ENCODE data around the gene TBC1D22B.
"Not testable (repeated sequence)": the region's sequence is repeated elsewhere in the genome, so short reads cannot be mapped to it uniquely, and the experiment has no call there.

Gene TBC1D22B

DNA sequence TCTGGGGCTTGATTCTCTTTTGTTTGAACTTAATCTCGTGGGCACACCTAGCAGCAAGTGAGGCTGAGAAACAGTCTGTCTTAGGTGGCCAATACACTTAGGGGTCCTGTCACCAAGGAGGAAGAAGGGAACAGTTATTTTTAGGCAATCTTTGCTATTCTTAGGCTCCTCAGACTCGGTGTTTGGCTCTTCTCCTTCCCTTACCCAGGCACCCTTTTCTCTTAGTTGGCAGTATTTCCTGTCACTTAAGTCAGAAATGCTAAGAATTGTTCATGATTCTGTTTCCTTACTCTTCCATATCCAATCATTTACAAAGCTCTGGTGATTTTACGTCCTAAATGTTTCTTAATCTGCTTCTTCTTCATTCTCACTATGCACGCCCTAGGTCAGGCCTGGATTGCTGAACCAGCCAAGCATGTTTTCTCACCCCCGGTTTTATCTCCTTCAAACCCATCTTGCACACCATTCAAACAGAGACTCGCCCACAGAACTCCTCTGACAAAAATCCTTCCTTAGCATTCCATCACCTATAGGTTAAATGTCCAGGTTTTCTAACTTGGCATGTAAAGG, 45.6 kb downstream of the TBC1D22B start:
- H3K27ac ChIP-seq: no peak overlapping the region
- H3K4me3 ChIP-seq: no peak overlapping the region
- no peak for DNase-seq (ENCODE audit: low spot score)
- TF ChIP-seq, protein P1, sequence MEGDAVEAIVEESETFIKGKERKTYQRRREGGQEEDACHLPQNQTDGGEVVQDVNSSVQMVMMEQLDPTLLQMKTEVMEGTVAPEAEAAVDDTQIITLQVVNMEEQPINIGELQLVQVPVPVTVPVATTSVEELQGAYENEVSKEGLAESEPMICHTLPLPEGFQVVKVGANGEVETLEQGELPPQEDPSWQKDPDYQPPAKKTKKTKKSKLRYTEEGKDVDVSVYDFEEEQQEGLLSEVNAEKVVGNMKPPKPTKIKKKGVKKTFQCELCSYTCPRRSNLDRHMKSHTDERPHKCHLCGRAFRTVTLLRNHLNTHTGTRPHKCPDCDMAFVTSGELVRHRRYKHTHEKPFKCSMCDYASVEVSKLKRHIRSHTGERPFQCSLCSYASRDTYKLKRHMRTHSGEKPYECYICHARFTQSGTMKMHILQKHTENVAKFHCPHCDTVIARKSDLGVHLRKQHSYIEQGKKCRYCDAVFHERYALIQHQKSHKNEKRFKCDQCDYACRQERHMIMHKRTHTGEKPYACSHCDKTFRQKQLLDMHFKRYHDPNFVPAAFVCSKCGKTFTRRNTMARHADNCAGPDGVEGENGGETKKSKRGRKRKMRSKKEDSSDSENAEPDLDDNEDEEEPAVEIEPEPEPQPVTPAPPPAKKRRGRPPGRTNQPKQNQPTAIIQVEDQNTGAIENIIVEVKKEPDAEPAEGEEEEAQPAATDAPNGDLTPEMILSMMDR (IDR thresholded peaks at IDR 0.05): no peak

DNA sequence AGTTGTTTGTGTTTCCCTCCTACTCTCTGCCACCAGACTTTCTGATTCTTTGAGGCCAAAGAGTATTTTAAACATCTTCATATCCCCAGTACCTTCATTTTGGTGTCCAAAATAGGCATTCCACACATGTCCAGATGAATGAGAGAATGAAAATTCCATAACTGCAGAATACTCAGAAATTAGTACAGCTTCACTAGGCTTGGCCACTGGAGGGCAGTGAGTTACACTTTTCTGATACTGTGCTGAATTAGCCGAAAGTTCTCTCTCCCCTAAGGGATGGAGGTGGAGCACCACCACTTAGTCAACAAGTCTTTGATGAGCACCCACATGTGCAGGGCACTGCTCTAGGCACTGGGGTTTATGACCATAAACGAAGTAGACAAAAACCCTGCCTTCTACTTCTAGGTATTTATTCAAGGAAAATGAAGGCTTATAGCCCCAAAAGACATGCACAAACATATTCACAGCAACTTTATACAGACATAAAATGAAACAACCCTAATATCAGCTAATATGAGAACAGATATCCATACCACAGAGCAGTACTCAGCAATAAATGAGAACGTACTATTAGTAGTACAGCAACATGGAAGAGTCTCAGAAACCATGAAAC, 46.4 kb downstream of the TBC1D22B start:
- no peak overlapping the region for H3K27ac ChIP-seq
- TF ChIP-seq, protein P1 (IDR thresholded peaks at IDR 0.05): peak; percentile 18
- no peak for DNase-seq (ENCODE audit: low spot score)
- no peak overlapping the region for H3K4me3 ChIP-seq

DNA sequence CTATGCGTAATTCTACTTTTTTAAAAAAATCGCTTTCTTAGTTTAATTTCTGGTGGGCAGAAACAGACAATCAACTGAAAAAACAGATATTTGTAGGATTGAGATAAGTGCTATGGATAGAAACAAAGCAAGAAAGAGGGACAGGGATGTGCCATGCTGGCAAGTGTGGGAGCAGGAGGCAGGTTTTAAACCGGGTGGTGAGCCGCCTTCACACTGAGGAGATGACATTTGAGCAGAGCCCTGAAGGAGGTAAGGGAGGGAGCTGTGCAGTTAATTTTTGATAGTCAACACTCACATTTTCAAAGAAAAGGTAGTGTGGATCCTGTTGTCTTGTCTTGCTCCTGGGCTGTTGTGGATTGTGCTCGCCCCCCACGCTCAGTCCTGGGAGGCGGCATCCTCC, 47.2 kb downstream of the TBC1D22B start:
- TF ChIP-seq, protein P1 (IDR thresholded peaks at IDR 0.05): no peak
- no peak for DNase-seq (ENCODE audit: low spot score)
- Histone ChIP-seq H3K4me3 (no peak overlapping the region), H3K27ac (no peak overlapping the region)

DNA sequence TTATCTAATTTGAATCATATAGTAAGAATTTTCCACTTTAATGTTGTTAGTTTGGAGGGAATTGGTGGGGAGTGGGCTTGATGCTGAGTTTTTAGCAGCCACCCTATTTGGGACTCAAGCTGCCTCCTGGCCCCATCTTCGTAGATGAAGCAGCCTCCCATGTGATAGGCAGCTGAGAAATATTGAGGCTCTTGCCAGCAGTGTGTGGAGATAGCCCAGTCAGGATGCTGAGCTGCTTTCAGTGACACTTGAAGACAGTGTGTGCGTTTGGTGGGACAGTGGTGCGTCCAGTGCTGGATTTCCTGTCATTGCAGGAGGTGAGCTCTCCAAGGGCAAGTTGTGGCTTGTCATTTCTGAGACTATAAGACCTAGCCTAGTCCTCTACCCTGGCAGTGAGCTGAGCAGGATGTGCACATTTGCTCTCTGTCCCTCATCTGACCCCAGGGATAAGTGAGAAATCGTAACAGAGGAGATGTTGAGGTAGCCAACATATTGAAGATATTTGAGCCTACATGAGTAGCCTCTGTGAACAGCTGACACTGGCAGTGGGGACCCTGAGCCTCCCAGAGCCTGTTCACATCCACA, 48.4 kb downstream of the TBC1D22B start:
- H3K4me3 ChIP-seq: no peak overlapping the region
- H3K27ac ChIP-seq: no peak overlapping the region
- TF ChIP-seq, protein P1 (IDR thresholded peaks at IDR 0.05): no peak
- DNase-seq (ENCODE audit: low spot score): no peak

DNA sequence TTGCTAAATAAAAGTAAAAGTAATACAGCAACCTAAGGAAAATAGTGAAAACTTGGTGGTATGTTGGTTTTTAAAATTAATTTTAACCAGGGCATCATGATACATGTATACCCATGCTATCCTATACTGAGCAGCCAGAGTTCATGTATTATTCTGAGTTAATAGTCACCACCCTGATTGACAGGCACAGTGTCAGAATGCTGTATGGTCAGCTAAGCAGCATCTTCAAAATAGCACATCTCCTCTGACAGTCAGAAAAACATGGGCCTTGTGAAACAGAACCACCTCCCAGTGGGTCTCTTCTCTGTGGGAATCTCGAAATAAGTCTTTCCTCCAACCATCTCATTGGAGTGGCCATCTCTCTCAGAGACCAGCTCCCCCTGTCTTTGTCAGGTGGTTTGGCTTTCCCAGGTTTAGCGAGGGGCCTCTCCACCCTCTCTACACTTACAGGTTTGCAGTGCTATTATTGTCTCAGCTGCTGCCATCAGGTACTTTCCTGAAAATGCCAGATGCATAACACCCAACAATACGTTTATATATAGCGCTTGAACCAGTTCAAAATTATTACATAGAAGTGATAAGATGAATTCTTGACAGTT, 49.2 kb downstream of the TBC1D22B start:
- Histone ChIP-seq H3K4me3 (no peak overlapping the region), H3K27ac (no peak overlapping the region)
- no peak for DNase-seq (ENCODE audit: low spot score)
- TF ChIP-seq, protein P1 (IDR thresholded peaks at IDR 0.05): no peak

DNA sequence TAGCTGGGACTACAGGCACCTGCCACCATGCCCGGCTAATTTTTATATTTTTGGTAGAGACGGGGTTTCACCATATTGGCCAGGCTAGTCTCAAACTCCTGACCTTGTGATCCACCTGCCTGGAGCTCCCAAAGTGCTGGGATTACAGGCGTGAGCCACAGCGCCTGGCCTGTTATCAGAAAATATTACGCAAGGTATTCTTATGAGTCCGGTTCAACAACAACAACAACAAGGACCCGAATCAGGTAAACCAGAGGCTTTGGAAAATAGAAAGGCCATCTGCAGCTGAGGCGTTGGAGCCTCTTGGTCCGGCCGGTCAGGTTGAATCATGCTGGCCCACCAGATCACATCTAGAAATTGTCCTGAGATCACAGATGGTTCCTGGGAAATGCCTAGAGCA, 49.9 kb downstream of the TBC1D22B start:
- DNase-seq (ENCODE audit: low spot score); H3K4me3 ChIP-seq: not testable (repeated sequence)
- peak overlapping the region; percentile 60 to 66 for H3K27ac ChIP-seq

DNA sequence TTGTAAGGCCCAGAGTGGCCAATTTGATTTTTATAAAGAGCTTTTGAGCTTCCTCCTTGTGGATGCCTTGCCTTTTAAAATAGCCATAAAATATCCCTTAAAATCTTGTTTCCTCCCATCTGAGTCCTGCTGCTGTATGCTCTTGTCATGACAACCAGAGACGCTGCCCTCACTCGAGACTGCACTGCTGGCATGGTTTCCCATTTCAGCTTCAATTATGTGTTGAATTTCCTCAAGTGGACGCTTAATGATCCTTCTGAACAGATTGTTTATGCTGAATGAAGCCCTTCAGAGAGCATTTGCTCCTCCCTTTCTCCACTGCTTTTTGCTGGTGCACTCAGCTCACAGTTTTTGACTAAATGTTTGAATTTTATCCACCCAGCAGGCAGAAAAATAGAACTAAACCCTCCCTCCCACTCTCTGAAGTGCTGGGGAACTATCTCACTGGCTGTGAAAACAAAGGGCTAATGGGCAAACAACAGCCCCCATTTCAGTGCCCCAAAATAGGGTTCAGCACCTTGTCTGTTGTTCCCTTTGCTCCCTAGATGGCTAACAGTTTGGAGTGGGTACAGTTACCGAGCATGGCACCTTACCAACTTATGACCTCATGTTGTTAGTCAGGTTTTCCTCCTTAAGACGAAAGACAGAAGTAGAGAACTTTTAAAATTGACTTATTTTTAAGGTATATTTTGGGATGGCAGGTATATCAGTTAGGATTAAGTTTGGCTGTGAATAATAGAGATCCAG, 50.7 kb downstream of the TBC1D22B start:
- Histone ChIP-seq H3K27ac (peak overlapping the region; percentile 60 to 66), H3K4me3 (no peak overlapping the region)
- DNase-seq (ENCODE audit: low spot score): no peak
- TF ChIP-seq, protein P1 (IDR thresholded peaks at IDR 0.05): no peak
